HG02884 (cell line): ENCODE results near the gene BZW2.
"Not testable (repeated sequence)": the region's sequence is repeated elsewhere in the genome, so short reads cannot be mapped to it uniquely, and the experiment has no call there.

Experiments
- ATAC-seq: cut with Tn5 transposase; IDR thresholded peaks from one replicate; pipeline ENCODE4 v1.9.1; 2021; ENCODE audit warnings: mild to moderate bottlenecking, moderate library complexity; ENCODE audit not compliant: unreplicated experiment

Gene BZW2

GRCh38 chr7:16644636-16645592 lies 1.1 kb upstream of the BZW2 start:
- ATAC-seq, result no peak

DNA sequence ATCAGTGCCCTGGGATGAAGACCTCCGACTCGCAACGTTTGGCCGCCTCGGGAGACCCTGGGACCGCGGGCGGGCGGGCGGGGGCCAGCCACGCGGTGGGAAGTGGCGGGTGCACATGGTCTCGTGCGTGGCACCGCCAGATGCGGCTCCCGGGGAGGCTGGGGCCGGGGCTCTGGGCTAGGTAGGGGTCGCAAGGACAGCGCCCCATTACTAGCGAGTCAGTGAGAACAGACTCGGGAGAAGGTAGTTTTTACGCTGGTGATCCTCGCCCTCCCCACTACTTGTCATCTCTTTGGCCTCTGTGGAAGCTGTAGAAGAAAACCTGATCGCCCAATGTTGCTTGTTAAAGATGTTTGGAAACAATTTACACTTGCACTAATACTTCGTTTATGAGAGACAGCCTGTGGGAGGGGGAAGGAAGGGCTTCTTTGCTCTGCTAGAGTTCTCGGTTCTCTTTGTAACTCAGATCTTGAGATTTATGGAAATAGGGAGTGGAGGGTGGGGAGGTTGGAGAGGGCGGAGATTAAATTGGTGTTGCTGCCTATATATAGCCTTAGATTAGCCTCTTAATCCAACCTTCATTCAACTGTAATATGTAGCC lies 591 bp downstream of the BZW2 start:
- ATAC-seq, result no peak

DNA sequence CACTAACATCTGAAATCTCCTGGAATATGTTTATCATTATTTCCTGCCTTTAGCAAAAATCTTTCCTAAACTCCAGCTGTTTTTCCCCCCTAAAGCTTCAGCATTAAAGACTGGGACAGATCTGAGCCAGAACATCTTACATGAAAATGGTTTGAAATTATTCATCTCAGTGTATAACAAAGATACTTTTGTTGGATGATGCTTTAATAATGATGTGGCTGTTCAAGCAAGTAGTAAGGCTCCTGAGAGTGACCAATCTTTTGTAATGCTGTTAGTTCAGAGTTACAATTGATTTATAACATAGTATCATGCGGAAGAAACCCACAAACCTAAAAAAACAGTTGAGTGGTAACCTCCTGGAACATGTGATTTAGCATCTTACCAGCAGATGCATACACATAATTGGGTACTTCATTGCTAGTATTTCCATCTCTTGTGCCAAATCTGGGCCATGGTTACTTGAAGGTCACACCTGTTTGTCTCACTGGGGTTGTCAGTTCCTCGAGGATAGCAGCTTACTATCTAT lies 1.5 kb downstream of the BZW2 start:
- ATAC-seq, result no peak

DNA sequence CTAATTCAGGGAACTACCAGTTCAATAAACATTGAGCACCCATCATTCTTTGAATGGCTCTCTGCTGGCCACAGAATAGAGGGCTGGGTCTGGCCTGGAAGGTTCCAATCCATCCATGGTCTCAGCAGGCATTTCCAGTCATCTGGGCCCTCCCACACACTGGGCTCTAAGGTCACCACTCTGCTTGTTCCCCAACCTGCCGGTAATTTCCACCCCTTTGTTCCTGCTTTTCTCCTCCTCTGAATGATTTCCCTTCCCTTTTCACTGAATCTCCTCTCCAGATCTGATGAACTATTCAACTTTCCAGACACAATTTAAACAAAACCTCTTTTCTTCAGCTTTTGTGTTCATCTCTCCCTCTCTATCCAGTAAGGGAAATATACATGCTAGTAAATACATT lies 2.6 kb downstream of the BZW2 start:
- no peak for ATAC-seq

DNA sequence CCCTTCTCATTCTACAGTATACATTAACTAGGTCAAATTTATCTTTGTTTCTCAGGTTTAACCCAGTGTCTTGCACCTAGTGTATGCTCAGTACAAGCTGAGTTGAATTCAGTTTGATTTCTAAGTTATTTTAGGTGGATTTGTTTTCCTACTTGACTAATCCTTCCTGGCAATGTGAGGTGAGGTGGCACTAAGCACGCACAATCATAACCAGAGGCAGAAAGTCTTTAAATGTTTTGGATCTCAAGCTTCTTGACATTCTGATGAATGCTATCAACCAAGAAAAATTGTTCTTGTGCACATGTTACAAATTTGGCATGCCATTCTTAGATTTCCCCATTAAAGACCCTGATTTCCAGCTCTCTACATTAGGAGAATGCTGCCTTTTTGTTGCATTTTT lies 3.2 kb downstream of the BZW2 start:
- no peak for ATAC-seq

DNA sequence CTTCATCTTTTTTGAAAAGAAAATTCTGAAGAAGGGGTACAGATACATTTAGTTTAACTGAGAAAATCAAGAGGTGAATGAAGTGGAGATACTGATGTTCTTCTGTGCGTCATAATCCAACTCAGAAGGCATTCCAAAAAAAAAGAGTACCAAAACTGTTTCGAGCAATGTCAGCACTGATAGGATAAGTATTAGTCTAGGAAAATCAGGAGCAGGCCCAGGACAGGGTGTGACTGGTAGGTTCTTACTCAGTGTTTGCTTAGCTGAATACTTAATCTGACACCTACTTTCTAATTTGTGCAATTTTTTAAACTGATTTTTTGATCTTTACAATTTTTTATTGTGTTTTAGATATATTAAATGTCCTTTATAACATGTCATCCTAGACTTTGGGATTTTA lies 4.3 kb downstream of the BZW2 start:
- no peak for ATAC-seq

DNA sequence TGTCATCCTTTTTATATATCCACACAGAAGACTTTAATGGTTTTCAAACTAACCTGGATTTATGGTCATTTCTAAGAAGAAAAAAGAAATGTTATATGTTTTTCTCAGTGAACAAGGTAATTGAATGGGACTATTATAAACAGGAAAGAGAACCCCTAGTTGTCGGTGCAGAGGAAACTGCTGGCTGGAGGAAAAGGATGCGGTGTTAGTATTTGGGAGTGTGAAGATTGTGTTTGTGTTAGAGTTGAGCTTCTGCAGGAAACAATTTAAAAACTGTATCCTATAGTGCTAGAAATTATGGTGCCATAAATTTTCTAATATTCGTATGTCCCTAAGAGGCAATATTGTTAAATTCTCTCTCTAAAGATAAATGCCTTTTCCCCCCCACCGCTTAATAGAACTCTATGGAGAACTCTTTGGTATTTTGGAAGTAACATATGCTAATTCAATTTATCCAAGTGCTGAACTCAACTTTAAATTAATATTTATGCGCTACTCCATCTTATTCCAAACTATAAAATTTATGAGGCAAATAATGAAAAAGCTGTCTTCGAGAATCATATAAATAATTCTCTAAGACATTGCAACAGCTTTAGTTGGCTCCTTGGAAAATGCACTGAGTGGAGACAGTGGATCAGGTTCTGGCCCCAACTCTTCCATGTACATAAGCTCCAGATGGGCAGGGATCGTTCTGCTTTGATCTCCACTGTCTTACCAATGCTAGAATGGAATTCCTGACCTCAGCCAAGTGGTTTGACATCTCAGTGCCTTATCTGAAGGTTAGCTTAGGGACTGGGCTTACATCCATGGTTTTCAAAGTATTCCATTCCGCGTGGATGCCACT lies 5.6 kb downstream of the BZW2 start:
- no peak for ATAC-seq

- no peak for ATAC-seq
These were observed 6.2 kb downstream of the BZW2 start for GRCh38 chr7:16652240-16652583.

DNA sequence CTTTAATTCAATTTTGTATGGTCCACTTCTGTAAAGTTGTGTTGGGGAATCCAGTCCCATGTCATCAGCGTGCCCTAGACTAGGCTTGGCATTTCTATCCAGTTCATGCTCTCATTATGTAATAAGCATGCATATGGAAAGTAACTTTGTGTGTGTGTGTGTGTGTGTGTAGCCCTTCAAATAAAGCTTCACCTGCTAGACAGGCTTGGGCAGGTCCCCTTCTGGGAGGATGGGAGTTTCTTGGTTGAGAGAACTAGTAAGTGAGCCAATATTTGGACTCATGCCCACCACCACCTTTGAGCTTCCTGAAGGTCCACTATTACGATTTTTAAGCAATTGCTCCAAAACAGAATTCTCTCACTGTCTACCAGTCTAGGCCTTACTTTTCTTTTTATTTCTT lies 6.9 kb downstream of the BZW2 start:
- no peak for ATAC-seq

DNA sequence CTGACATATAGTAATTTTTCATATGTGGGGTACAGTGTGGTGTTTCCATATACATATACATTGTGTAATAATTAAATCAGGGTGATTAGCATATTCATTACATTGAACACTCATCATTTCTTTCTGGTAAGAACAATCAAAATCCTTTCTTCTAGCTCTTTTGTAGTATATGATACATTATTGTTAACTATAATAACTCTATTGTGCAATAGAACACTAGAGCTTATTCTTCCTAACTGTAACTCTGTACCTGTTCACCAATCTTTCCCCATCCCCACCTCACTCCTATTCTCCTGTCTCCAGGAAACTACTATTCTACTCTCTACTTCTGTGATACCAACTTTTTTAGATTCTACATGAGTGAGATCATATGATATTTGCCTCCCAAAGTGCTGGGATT lies 9.4 kb downstream of the BZW2 start:
- ATAC-seq, result no peak

GRCh38 chr7:16656141-16656540 lies 10.2 kb downstream of the BZW2 start:
- ATAC-seq, result no peak

GRCh38 chr7:16657656-16658279 lies 11.8 kb downstream of the BZW2 start:
- no peak for ATAC-seq

- ATAC-seq, result not testable (repeated sequence)
These were observed 14.0 kb downstream of the BZW2 start for GRCh38 chr7:16659854-16660497.

DNA sequence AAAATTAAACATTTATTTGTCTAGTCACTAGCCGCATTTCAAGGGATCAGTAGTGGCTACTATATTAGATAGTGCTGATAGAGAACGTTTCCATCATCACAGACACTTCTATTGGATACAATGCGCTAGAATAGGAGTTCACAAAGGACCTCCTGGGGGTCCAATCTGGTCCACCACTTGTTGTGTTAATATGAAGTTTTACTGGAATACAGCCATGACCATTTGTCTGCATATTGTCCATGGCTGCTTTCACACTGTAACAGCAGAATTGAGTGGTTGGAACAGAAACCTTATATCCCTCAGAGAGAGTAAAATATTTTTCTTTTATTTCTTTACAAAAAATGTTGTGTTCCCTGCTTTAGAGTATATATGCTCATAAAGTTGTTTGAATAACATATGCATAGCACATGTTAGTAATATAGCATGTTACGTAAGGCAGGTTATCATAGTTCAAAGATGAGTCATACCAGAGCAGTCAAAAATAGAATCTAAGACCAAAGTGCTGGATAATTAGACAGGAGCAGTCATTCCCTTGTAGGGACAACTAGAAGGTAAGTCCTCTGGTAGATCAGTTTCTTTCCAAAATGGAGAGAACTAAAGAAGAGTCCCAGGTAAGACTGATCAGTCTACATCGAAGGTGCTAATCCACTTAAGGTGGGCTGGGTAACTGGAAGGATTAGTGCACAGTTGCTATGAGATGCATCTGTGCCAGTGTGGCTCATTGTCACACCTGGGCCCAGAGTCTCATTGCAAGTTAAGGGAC lies 14.9 kb downstream of the BZW2 start:
- no peak for ATAC-seq

GRCh38 chr7:16661924-16662323 lies 15.9 kb downstream of the BZW2 start:
- ATAC-seq, result no peak

GRCh38 chr7:16667355-16667754 lies 21.4 kb downstream of the BZW2 start:
- ATAC-seq, result no peak

- no peak for ATAC-seq
These were observed 22.3 kb downstream of the BZW2 start for GRCh38 chr7:16668049-16668858.

DNA sequence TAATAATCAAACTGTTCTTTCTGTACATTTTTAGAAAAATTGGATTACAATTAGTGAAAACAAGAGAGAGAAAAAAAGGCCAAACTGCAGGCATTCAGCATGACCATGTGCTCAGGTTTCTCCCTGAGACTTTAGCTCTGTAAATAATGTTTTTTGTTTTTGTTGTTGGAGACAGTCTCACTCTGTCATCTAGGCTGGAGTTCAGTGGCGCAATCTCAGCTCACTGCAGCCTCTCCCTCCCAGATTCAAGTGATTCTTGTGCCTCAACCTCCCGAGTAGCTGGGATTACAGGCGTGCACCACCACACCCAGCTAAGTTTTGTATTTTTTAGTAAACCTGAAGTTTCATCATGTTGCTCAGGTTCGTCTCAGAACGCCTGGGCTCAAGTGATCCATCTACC lies 23.0 kb downstream of the BZW2 start:
- ATAC-seq, result no peak

GRCh38 chr7:16669581-16669980 lies 23.6 kb downstream of the BZW2 start:
- ATAC-seq, result no peak
